ENCODE measurements around the gene GREB1L. TPM values are rescaled to one million over a fixed set of nuclear protein-coding genes. Genes with fewer than 3 reads are reported as not detected.

GREB1L gene
- total RNA-seq, 5 donors from 2014 or later (not counting 1 experiment from before 2014, with no cell fraction given) = 0.09 TPM; not detected in 4

DNA sequence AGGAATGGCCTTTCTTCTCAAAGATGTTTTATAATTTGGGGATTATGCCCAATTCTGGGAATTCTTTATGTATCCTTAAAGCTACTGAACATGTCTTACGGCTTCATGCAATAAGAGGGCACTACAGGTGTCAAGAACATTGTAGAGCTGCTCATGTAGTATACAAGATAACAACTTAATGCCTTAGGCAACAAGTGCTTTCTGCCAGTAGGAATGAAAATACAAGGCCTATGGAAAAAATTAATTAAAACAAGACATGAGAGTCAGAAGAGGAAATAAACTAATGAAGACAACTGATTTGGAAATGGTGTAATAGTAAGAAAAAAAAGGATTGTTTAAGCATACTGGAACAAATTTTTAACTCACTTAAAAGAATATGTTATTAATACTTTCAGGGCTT, 27.3 kb downstream of the GREB1L start:
- peaks cover 0 to 2% of the 10 kb centered on the region in 2 experiments for H3K27me3 ChIP-seq (replicated peaks in 1 of 2; ENCODE audit: control insufficient read depth in 2 of 2, extremely low read depth in 1 of 2, insufficient read depth in 2 of 2, low read length in 1 of 2)
- H3K9me3 ChIP-seq = no peaks in the 10 kb centered on the region
- no peak overlapping the region for H3K4me3 Mint-ChIP-seq
- DNase-seq (no peak), ATAC-seq (replicated peaks in 1 of 4) (no peak)
- POLR2A ChIA-PET = no interaction called here
- H3K4me1 ChIP-seq (ENCODE audit: control insufficient read depth in 1 of 2, extremely low read depth in 1 of 2, insufficient read depth in 2 of 2, low read length in 2 of 2) = no peaks in the 10 kb centered on the region
- H3K4me3 ChIP-seq (ENCODE audit: control insufficient read depth in 1 of 2, extremely low read depth in 1 of 2, low read length in 1 of 2) = no peak overlapping the region
- H3K36me3 ChIP-seq (ENCODE audit: control insufficient read depth in 2 of 2, extremely low read depth in 1 of 2, insufficient read depth in 1 of 2, low read length in 1 of 2) = no peaks in the 10 kb centered on the region
- no peak overlapping the region for H3K27ac Mint-ChIP-seq
- H3K27me3 Mint-ChIP-seq = peaks cover 1 to 8% of the 10 kb centered on the region in 2 donors
- no peaks in the 10 kb centered on the region for H3K4me1 Mint-ChIP-seq
- no peaks in the 10 kb centered on the region for H3K36me3 Mint-ChIP-seq
- no peak overlapping the region for H3K27ac ChIP-seq (ENCODE audit: low read length)
- H3K9me3 Mint-ChIP-seq = no peaks in the 10 kb centered on the region
- CTCF ChIA-PET = no interaction called here
- 0% methylated on average over 1 of the region's 1 CpG for WGBS (ENCODE audit: insufficient coverage)

DNA sequence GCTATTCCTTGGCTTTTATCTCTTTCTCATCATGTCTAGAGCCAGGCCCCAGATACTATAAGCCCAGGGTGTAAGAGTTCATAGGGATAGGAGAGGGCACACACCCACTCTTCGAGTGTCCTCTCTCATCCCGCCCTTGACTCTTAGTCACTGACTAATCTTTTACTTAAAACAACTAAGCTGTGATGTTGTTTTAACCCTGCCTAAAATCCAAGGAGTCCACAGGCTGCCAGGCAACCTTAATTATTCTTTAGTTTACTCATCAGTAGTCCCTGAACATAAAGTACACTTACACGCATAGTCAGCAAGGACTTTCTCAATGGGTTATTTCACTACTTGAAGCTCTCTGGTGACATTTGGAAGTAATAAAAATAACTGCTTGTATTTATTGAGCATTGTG, 28.4 kb downstream of the GREB1L start:
- ChIA-PET POLR2A (no interaction called here), CTCF (no interaction called here)
- WGBS (ENCODE audit: insufficient coverage) = 67% methylated on average over 2 of the region's 3 CpGs
- Histone ChIP-seq H3K4me1 (ENCODE audit: control insufficient read depth in 1 of 2, extremely low read depth in 1 of 2, insufficient read depth in 2 of 2, low read length in 2 of 2) (no peaks in the 10 kb centered on the region), H3K27me3 (replicated peaks in 1 of 2; ENCODE audit: control insufficient read depth in 2 of 2, extremely low read depth in 1 of 2, insufficient read depth in 2 of 2, low read length in 1 of 2) (peaks cover 0 to 2% of the 10 kb centered on the region in 2 experiments), H3K27ac (ENCODE audit: low read length) (no peak overlapping the region), H3K36me3 (ENCODE audit: control insufficient read depth in 2 of 2, extremely low read depth in 1 of 2, insufficient read depth in 1 of 2, low read length in 1 of 2) (no peaks in the 10 kb centered on the region), H3K4me3 (ENCODE audit: control insufficient read depth in 1 of 2, extremely low read depth in 1 of 2, low read length in 1 of 2) (no peak overlapping the region), H3K9me3 (no peaks in the 10 kb centered on the region)
- Mint-ChIP-seq H3K27ac (no peak overlapping the region), H3K9me3 (no peaks in the 10 kb centered on the region), H3K27me3 (peaks cover 1 to 8% of the 10 kb centered on the region in 2 donors), H3K36me3 (no peaks in the 10 kb centered on the region), H3K4me3 (no peak overlapping the region), H3K4me1 (no peaks in the 10 kb centered on the region)
- DNase-seq (no peak), ATAC-seq (replicated peaks in 1 of 4) (no peak)

DNA sequence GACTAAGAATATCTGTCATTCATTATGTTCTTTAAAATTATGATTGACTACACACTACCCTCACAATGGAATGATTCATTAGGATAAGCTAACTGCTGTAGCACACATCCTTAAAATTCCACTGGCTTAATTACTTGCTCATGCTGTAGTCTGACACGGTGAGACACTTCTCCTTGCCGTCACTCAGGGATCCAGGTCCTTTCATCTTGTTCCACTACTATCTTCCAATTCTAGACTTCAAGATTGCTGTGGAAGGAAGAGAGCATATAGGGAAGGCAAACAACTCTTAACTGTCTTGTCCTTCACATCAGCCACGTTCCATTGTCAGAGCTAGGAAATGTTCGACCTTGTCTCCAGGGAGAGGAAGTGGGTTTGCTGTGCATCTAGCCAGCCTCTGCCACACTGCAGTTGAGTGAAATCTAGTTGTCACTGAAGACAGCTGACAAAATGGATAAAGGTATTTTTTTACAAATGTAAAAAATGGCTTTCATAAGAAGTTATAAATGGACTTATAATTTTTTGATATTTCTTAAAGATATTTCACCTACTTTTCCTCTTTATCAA, 30.1 kb downstream of the GREB1L start:
- Histone ChIP-seq H3K9me3 (no peaks in the 10 kb centered on the region), H3K27ac (ENCODE audit: low read length) (no peak overlapping the region), H3K4me1 (ENCODE audit: control insufficient read depth in 1 of 2, extremely low read depth in 1 of 2, insufficient read depth in 2 of 2, low read length in 2 of 2) (no peaks in the 10 kb centered on the region), H3K36me3 (ENCODE audit: control insufficient read depth in 2 of 2, extremely low read depth in 1 of 2, insufficient read depth in 1 of 2, low read length in 1 of 2) (no peaks in the 10 kb centered on the region), H3K4me3 (ENCODE audit: control insufficient read depth in 1 of 2, extremely low read depth in 1 of 2, low read length in 1 of 2) (no peak overlapping the region), H3K27me3 (replicated peaks in 1 of 2; ENCODE audit: control insufficient read depth in 2 of 2, extremely low read depth in 1 of 2, insufficient read depth in 2 of 2, low read length in 1 of 2) (peaks cover 0 to 2% of the 10 kb centered on the region in 2 experiments)
- no peak overlapping the region for H3K27ac Mint-ChIP-seq
- POLR2A ChIA-PET = no interaction called here
- no peaks in the 10 kb centered on the region for H3K36me3 Mint-ChIP-seq
- CTCF ChIA-PET = no interaction called here
- ATAC-seq (replicated peaks in 1 of 4) (no peak), DNase-seq (no peak)
- H3K4me3 Mint-ChIP-seq = no peak overlapping the region
- H3K4me1 Mint-ChIP-seq = no peaks in the 10 kb centered on the region
- WGBS (ENCODE audit: insufficient coverage) = no CpG with 5 or more reads among the region's 4 CpGs
- peaks cover 0 to 8% of the 10 kb centered on the region in 2 donors for H3K27me3 Mint-ChIP-seq
- peaks cover 0 to 3% (median 0%) of the 10 kb centered on the region in 3 donors for H3K9me3 Mint-ChIP-seq

DNA sequence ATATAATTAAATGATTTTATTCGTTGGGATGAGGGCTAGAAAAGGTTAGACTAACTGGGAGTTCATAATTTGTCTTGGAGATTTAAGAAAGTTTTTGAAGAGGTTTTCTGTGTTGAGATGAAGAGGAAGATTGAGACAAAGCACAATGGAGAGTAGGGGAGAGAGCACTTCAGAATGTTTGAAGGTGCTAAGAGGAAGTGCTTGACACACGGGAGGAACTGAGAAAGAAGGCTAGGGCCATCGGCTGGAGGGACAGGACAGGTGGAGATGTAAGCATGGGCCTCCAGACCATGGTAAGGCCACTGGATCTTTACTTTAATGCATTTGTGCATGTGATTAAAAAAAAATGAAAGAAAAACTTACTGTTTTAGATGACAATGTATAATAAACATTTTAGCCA, 31.5 kb downstream of the GREB1L start:
- Mint-ChIP-seq H3K36me3 (no peaks in the 10 kb centered on the region), H3K4me3 (no peak overlapping the region), H3K9me3 (peaks cover 0 to 3% (median 0%) of the 10 kb centered on the region in 3 donors), H3K27ac (no peak overlapping the region), H3K4me1 (no peaks in the 10 kb centered on the region), H3K27me3 (peaks cover 0 to 11% of the 10 kb centered on the region in 2 donors)
- Histone ChIP-seq H3K4me3 (ENCODE audit: control insufficient read depth in 1 of 2, extremely low read depth in 1 of 2, low read length in 1 of 2) (no peak overlapping the region), H3K27me3 (replicated peaks in 1 of 2; ENCODE audit: control insufficient read depth in 2 of 2, extremely low read depth in 1 of 2, insufficient read depth in 2 of 2, low read length in 1 of 2) (peaks cover 0 to 1% of the 10 kb centered on the region in 2 experiments), H3K4me1 (ENCODE audit: control insufficient read depth in 1 of 2, extremely low read depth in 1 of 2, insufficient read depth in 2 of 2, low read length in 2 of 2) (no peaks in the 10 kb centered on the region), H3K27ac (ENCODE audit: low read length) (no peak overlapping the region), H3K36me3 (ENCODE audit: control insufficient read depth in 2 of 2, extremely low read depth in 1 of 2, insufficient read depth in 1 of 2, low read length in 1 of 2) (no peaks in the 10 kb centered on the region), H3K9me3 (no peaks in the 10 kb centered on the region)
- ChIA-PET CTCF (no interaction called here), POLR2A (no interaction called here)
- 60% methylated on average over 1 of the region's 3 CpGs for WGBS (ENCODE audit: insufficient coverage)
- ATAC-seq (replicated peaks in 1 of 4) (no peak), DNase-seq (no peak)

DNA sequence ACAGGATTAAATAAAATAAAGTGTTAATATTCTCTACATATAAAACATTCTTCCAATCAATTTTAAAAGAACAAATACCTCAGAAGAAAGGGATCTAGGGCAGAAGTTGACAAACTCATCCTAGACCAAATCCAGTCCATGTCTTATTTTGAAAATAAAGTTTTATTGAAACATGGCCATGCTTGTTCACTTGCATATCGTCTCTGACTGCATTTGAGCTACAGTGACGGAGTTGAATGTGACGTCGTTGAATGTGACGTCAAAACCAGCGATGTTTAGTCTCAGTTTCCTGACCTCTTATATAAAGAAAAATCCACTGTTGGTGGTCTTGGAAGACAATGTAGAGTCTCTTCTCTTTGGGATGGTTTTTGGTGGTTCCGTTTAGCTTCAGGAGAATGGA, 33.6 kb downstream of the GREB1L start:
- Mint-ChIP-seq H3K27ac (no peak overlapping the region), H3K36me3 (no peaks in the 10 kb centered on the region)

DNA sequence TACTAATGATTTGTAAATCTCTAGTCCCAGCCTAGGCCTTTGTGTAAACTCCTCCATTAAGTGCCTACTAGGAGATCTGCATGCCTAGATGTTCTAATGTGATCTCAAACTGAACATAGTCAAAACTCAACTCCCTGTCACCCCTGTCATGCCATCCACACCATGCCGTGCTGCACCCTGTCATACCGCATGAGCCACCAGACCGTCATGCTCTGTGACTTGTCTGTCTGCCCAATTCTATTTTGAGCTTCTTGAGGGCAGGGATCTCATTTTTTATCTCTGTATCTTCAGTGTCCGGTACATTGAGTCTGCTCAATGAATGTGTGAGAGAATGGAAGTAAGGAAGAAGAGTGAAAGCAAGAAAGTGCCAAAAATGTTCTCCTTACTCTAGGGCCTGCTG, 35.5 kb downstream of the GREB1L start:
- no peak overlapping the region for H3K27ac Mint-ChIP-seq
- Histone ChIP-seq H3K36me3 (ENCODE audit: control insufficient read depth in 2 of 2, extremely low read depth in 1 of 2, insufficient read depth in 1 of 2, low read length in 1 of 2) (no peaks in the 10 kb centered on the region), H3K9me3 (no peaks in the 10 kb centered on the region), H3K4me1 (ENCODE audit: control insufficient read depth in 1 of 2, extremely low read depth in 1 of 2, insufficient read depth in 2 of 2, low read length in 2 of 2) (no peaks in the 10 kb centered on the region), H3K27ac (ENCODE audit: low read length) (no peak overlapping the region), H3K4me3 (ENCODE audit: control insufficient read depth in 1 of 2, extremely low read depth in 1 of 2, low read length in 1 of 2) (no peak overlapping the region), H3K27me3 (replicated peaks in 1 of 2; ENCODE audit: control insufficient read depth in 2 of 2, extremely low read depth in 1 of 2, insufficient read depth in 2 of 2, low read length in 1 of 2) (peaks cover 0 to 5% of the 10 kb centered on the region in 2 experiments)
- CTCF ChIA-PET = interaction anchor here in 1 of 2 donors (0.5 kb wide), 1 partner anchor 364 kb away, joined by 3 read pairs; no protein-coding TSS in a partner anchor
- H3K36me3 Mint-ChIP-seq = no peaks in the 10 kb centered on the region
- H3K27me3 Mint-ChIP-seq = peaks cover 0 to 10% of the 10 kb centered on the region in 2 donors
- no peak for ATAC-seq (replicated peaks in 1 of 4)
- POLR2A ChIA-PET = no interaction called here
- H3K4me1 Mint-ChIP-seq = no peaks in the 10 kb centered on the region
- DNase-seq = no peak
- no peak overlapping the region for H3K4me3 Mint-ChIP-seq
- peaks cover 0 to 3% (median 0%) of the 10 kb centered on the region in 3 donors for H3K9me3 Mint-ChIP-seq
- 95% methylated on average over 3 of the region's 4 CpGs for WGBS (ENCODE audit: insufficient coverage)

More for the DNA sequence above, 33.6 kb downstream of the GREB1L start:
- Mint-ChIP-seq H3K4me3 (no peak overlapping the region), H3K4me1 (no peaks in the 10 kb centered on the region), H3K9me3 (peaks cover 0 to 3% (median 0%) of the 10 kb centered on the region in 3 donors), H3K27me3 (peaks cover 0 to 7% of the 10 kb centered on the region in 2 donors)
- Histone ChIP-seq H3K27me3 (replicated peaks in 1 of 2; ENCODE audit: control insufficient read depth in 2 of 2, extremely low read depth in 1 of 2, insufficient read depth in 2 of 2, low read length in 1 of 2) (no peaks in the 10 kb centered on the region), H3K27ac (ENCODE audit: low read length) (no peak overlapping the region), H3K36me3 (ENCODE audit: control insufficient read depth in 2 of 2, extremely low read depth in 1 of 2, insufficient read depth in 1 of 2, low read length in 1 of 2) (no peaks in the 10 kb centered on the region), H3K4me3 (ENCODE audit: control insufficient read depth in 1 of 2, extremely low read depth in 1 of 2, low read length in 1 of 2) (no peak overlapping the region), H3K9me3 (no peaks in the 10 kb centered on the region), H3K4me1 (ENCODE audit: control insufficient read depth in 1 of 2, extremely low read depth in 1 of 2, insufficient read depth in 2 of 2, low read length in 2 of 2) (no peaks in the 10 kb centered on the region)
- POLR2A ChIA-PET = interaction anchor here in 1 of 2 donors (0.5 kb wide), 1 partner anchor 97 kb away, joined by 4 read pairs; no protein-coding TSS in a partner anchor
- ATAC-seq (replicated peaks in 1 of 4) (no peak), DNase-seq (no peak)
- CTCF ChIA-PET = no interaction called here
- 90% methylated on average over 2 of the region's 7 CpGs for WGBS (ENCODE audit: insufficient coverage)

Measured in T-cell (primary cell).